Measurements from ENCODE around the gene MTMR11. TPM values are rescaled to one million over a fixed set of nuclear protein-coding genes. Genes with fewer than 3 reads are reported as not detected.

MTMR11 gene
- 100 to 1,000 TPM in 2 of 4 donors, 10 to 100 TPM in 2; 32.5 to 174 (median 116) TPM for polyA plus RNA-seq
- long read RNA-seq, donor 1 = 0 reads
- long read RNA-seq, donor 2, partial matches to known transcripts = 0 of 1 reads
- long read RNA-seq, donor 2, other reads (novel, unspliced or antisense) = 0 of 1 reads
- long read RNA-seq, donor 3, partial matches to known transcripts = 0 of 1 reads
- long read RNA-seq, donor 3, other reads (novel, unspliced or antisense) = 0 of 1 reads
- long read RNA-seq, donor 4 = 0 reads
- long read RNA-seq, donor 5 = 0 reads
- long read RNA-seq, donor 6, partial matches to known transcripts = 5 of 6 reads
- long read RNA-seq, donor 6, other reads (novel, unspliced or antisense) = 0 of 6 reads
- long read RNA-seq, donor 7 = 0 reads
- long read RNA-seq, donor 8 = 0 reads
- long read RNA-seq, donor 9 = 0 reads
- long read RNA-seq, donor 10, partial matches to known transcripts = 0 of 4 reads
- long read RNA-seq, donor 10, other reads (novel, unspliced or antisense) = 0 of 4 reads

- 6 to 31% (median 29%) methylated on average over 18 of the region's 18 CpGs for WGBS, 3 donors
- DNase-seq (peak; percentile 91 to 93), FAIRE-seq (no peak)
- Histone ChIP-seq H3K4me1 (ENCODE audit: control insufficient read depth in 3 of 3, insufficient read depth in 2 of 3, low read depth in 1 of 3, low read length in 2 of 3) (peaks cover 8 to 62% (median 9%) of the 10 kb centered on the region in 3 donors), H3K4me3 (ENCODE audit: low read depth in 1 of 3, low read length in 3 of 3) (peak within 1 kb of the TSS; percentile 12 to 69 (median 62)), H3K9me3 (ENCODE audit: control insufficient read depth in 2 of 2, insufficient read depth in 1 of 2, low read depth in 1 of 2, low read length in 1 of 2) (no peaks in the 10 kb centered on the region), H3K27ac (ENCODE audit: low read depth in 1 of 3, low read length in 2 of 3) (peak within 1 kb of the TSS; percentile 75 to 93 (median 91)), H3K27me3 (ENCODE audit: control insufficient read depth in 3 of 3, insufficient read depth in 3 of 3, low read length in 3 of 3) (no peaks in the 10 kb centered on the region), H3K36me3 (ENCODE audit: control insufficient read depth in 3 of 3, insufficient read depth in 2 of 3, low read depth in 1 of 3, low read length in 3 of 3) (peaks cover 0 to 37% (median 11%) of the 10 kb centered on the region in 3 donors)
Measured at GRCh38 chr1:149936170-149936991, at the start of gene MTMR11. Gene MTMR11, minus strand, starts transcription at chr1:149936879. Its CDS starts 232 bp downstream, at chr1:149936647.

- peaks cover 0 to 12% (median 7%) of the 10 kb centered on the region in 3 donors for H3K4me1 ChIP-seq (ENCODE audit: control insufficient read depth in 3 of 3, insufficient read depth in 2 of 3, low read depth in 1 of 3, low read length in 2 of 3)
- H3K27ac ChIP-seq (ENCODE audit: low read depth in 1 of 3, low read length in 2 of 3) = peak overlapping the region in 2 of 3 donors; percentile 17 to 33
- no peak for FAIRE-seq
- no peaks in the 10 kb centered on the region for H3K27me3 ChIP-seq (ENCODE audit: control insufficient read depth in 3 of 3, insufficient read depth in 3 of 3, low read length in 3 of 3)
- DNase-seq = peak; percentile 73 to 74
- no peaks in the 10 kb centered on the region for H3K9me3 ChIP-seq (ENCODE audit: control insufficient read depth in 2 of 2, insufficient read depth in 1 of 2, low read depth in 1 of 2, low read length in 1 of 2)
- peaks cover 2 to 21% (median 10%) of the 10 kb centered on the region in 3 donors for H3K36me3 ChIP-seq (ENCODE audit: control insufficient read depth in 3 of 3, insufficient read depth in 2 of 3, low read depth in 1 of 3, low read length in 3 of 3)
- WGBS, 3 donors = 20 to 71% (median 46%) methylated on average over 3 of the region's 3 CpGs
- H3K4me3 ChIP-seq (ENCODE audit: low read depth in 1 of 3, low read length in 3 of 3) = no peak overlapping the region
Measured at GRCh38 chr1:149979972-149980540, 43.4 kb upstream of the MTMR11 start.

- WGBS, 3 donors = 59 to 81% (median 73%) methylated on average over 2 of the region's 2 CpGs
- Histone ChIP-seq H3K27ac (ENCODE audit: low read depth in 1 of 3, low read length in 2 of 3) (no peak overlapping the region), H3K27me3 (ENCODE audit: control insufficient read depth in 3 of 3, insufficient read depth in 3 of 3, low read length in 3 of 3) (no peaks in the 10 kb centered on the region), H3K9me3 (ENCODE audit: control insufficient read depth in 2 of 2, insufficient read depth in 1 of 2, low read depth in 1 of 2, low read length in 1 of 2) (no peaks in the 10 kb centered on the region), H3K4me1 (ENCODE audit: control insufficient read depth in 3 of 3, insufficient read depth in 2 of 3, low read depth in 1 of 3, low read length in 2 of 3) (peaks cover 0 to 12% (median 7%) of the 10 kb centered on the region in 3 donors), H3K36me3 (ENCODE audit: control insufficient read depth in 3 of 3, insufficient read depth in 2 of 3, low read depth in 1 of 3, low read length in 3 of 3) (peaks cover 2 to 25% (median 14%) of the 10 kb centered on the region in 3 donors), H3K4me3 (ENCODE audit: low read depth in 1 of 3, low read length in 3 of 3) (no peak overlapping the region)
- no peak for FAIRE-seq
- DNase-seq = no peak
Measured at GRCh38 chr1:149979245-149979971, 42.7 kb upstream of the MTMR11 start.

GRCh38 chr1:149978547-149979023, 41.9 kb upstream of the MTMR11 start:
- no peak for FAIRE-seq
- Histone ChIP-seq H3K27ac (ENCODE audit: low read depth in 1 of 3, low read length in 2 of 3) (peak overlapping the region in 1 of 3 donors; percentile 0), H3K27me3 (ENCODE audit: control insufficient read depth in 3 of 3, insufficient read depth in 3 of 3, low read length in 3 of 3) (no peaks in the 10 kb centered on the region), H3K9me3 (ENCODE audit: control insufficient read depth in 2 of 2, insufficient read depth in 1 of 2, low read depth in 1 of 2, low read length in 1 of 2) (no peaks in the 10 kb centered on the region), H3K4me1 (ENCODE audit: control insufficient read depth in 3 of 3, insufficient read depth in 2 of 3, low read depth in 1 of 3, low read length in 2 of 3) (peaks cover 0 to 12% (median 7%) of the 10 kb centered on the region in 3 donors), H3K36me3 (ENCODE audit: control insufficient read depth in 3 of 3, insufficient read depth in 2 of 3, low read depth in 1 of 3, low read length in 3 of 3) (peaks cover 6 to 31% (median 14%) of the 10 kb centered on the region in 3 donors), H3K4me3 (ENCODE audit: low read depth in 1 of 3, low read length in 3 of 3) (no peak overlapping the region)
- 19 to 48% (median 45%) methylated on average over 1 of the region's 1 CpG for WGBS, 3 donors
- peak; percentile 61 to 78 for DNase-seq

GRCh38 chr1:149977345-149977744, 40.7 kb upstream of the MTMR11 start:
- no peak overlapping the region for H3K27ac ChIP-seq (ENCODE audit: low read depth in 1 of 3, low read length in 2 of 3)
- no peak for DNase-seq
- peaks cover 6 to 36% (median 18%) of the 10 kb centered on the region in 3 donors for H3K36me3 ChIP-seq (ENCODE audit: control insufficient read depth in 3 of 3, insufficient read depth in 2 of 3, low read depth in 1 of 3, low read length in 3 of 3)
- H3K4me3 ChIP-seq (ENCODE audit: low read depth in 1 of 3, low read length in 3 of 3) = no peak overlapping the region
- H3K27me3 ChIP-seq (ENCODE audit: control insufficient read depth in 3 of 3, insufficient read depth in 3 of 3, low read length in 3 of 3) = no peaks in the 10 kb centered on the region
- WGBS, 3 donors = 93 to 95% (median 94%) methylated on average over 3 of the region's 3 CpGs
- peaks cover 0 to 12% (median 5%) of the 10 kb centered on the region in 3 donors for H3K4me1 ChIP-seq (ENCODE audit: control insufficient read depth in 3 of 3, insufficient read depth in 2 of 3, low read depth in 1 of 3, low read length in 2 of 3)
- no peak for FAIRE-seq
- no peaks in the 10 kb centered on the region for H3K9me3 ChIP-seq (ENCODE audit: control insufficient read depth in 2 of 2, insufficient read depth in 1 of 2, low read depth in 1 of 2, low read length in 1 of 2)

- Histone ChIP-seq H3K27ac (ENCODE audit: low read depth in 1 of 3, low read length in 2 of 3) (no peak overlapping the region), H3K4me3 (ENCODE audit: low read depth in 1 of 3, low read length in 3 of 3) (no peak overlapping the region), H3K36me3 (ENCODE audit: control insufficient read depth in 3 of 3, insufficient read depth in 2 of 3, low read depth in 1 of 3, low read length in 3 of 3) (peaks cover 10 to 56% (median 24%) of the 10 kb centered on the region in 3 donors), H3K4me1 (ENCODE audit: control insufficient read depth in 3 of 3, insufficient read depth in 2 of 3, low read depth in 1 of 3, low read length in 2 of 3) (no peaks in the 10 kb centered on the region), H3K27me3 (ENCODE audit: control insufficient read depth in 3 of 3, insufficient read depth in 3 of 3, low read length in 3 of 3) (no peaks in the 10 kb centered on the region), H3K9me3 (ENCODE audit: control insufficient read depth in 2 of 2, insufficient read depth in 1 of 2, low read depth in 1 of 2, low read length in 1 of 2) (no peaks in the 10 kb centered on the region)
- WGBS, 3 donors = 93 to 96% (median 95%) methylated on average over 2 of the region's 2 CpGs
- FAIRE-seq (no peak), DNase-seq (no peak)
Measured at GRCh38 chr1:149972547-149972946, 35.9 kb upstream of the MTMR11 start.

- H3K36me3 ChIP-seq (ENCODE audit: control insufficient read depth in 3 of 3, insufficient read depth in 2 of 3, low read depth in 1 of 3, low read length in 3 of 3) = peaks cover 14 to 46% (median 15%) of the 10 kb centered on the region in 3 donors
- no peaks in the 10 kb centered on the region for H3K9me3 ChIP-seq (ENCODE audit: control insufficient read depth in 2 of 2, insufficient read depth in 1 of 2, low read depth in 1 of 2, low read length in 1 of 2)
- no peak for FAIRE-seq
- no peaks in the 10 kb centered on the region for H3K4me1 ChIP-seq (ENCODE audit: control insufficient read depth in 3 of 3, insufficient read depth in 2 of 3, low read depth in 1 of 3, low read length in 2 of 3)
- no peaks in the 10 kb centered on the region for H3K27me3 ChIP-seq (ENCODE audit: control insufficient read depth in 3 of 3, insufficient read depth in 3 of 3, low read length in 3 of 3)
- no peak overlapping the region for H3K27ac ChIP-seq (ENCODE audit: low read depth in 1 of 3, low read length in 2 of 3)
- no peak overlapping the region for H3K4me3 ChIP-seq (ENCODE audit: low read depth in 1 of 3, low read length in 3 of 3)
- no peak for DNase-seq
Measured at GRCh38 chr1:149967646-149968045, 31.0 kb upstream of the MTMR11 start.

Measured in small intestine (tissue), 16 donors.